Measurements from ENCODE around the gene JAM3.

- no peak for TF ChIP-seq CTCF (IDR thresholded peaks at IDR 0.05; ENCODE audit: low read depth, low read length, poor library complexity, severe bottlenecking)
- TF ChIP-seq EZH2phosphoT487 (IDR thresholded peaks at IDR 0.05; ENCODE audit: borderline replicate concordance, low read length), result no peak
These were observed 21.3 kb upstream of the JAM3 start for GRCh38 chr11:134047586-134047999.

Measured in DOHH2 (cell line).